ENCODE data around the gene APBB1. TPM values are rescaled to one million over a fixed set of nuclear protein-coding genes. Genes with fewer than 3 reads are reported as not detected.

The APBB1 gene
- total RNA-seq, 1 experiment from 2014 or later: not detected

DNA sequence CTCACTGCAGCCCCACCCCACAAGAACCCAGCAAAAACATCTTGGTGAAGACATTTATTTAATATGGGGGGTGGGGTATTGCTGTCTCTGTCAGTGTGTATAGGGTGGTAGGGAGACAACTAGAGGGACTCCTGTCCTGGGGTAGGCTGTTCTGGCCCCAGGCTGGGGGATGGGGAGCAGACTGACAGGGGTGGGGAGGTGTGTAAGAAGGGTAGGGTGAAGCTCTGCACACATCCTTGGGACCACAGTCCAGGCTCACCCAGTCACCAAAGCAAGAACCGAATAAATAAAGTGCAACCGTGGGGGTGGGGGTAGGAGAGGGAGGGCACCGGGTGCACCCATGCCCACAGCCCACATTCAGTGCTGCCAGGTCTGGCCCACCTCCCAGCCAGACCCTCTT is 29.7 kb upstream of the APBB1 start:
- no peak overlapping the region for H3K4me2 ChIP-seq (ENCODE audit: low read depth, low read length, poor library complexity, severe bottlenecking)
- no peak for DNase-seq
- H3K9ac ChIP-seq (ENCODE audit: low read length): no peak overlapping the region
- H3K4me3 ChIP-seq (ENCODE audit: low read length): no peak overlapping the region
- no peaks in the 10 kb centered on the region for H3K27me3 ChIP-seq (ENCODE audit: low read length)
- H2AFZ ChIP-seq (ENCODE audit: low read length): no peak overlapping the region
- H3K9me2 ChIP-seq (replicated peaks; ENCODE audit: insufficient read depth, low read length): no peaks in the 10 kb centered on the region
- H3K27ac ChIP-seq (ENCODE audit: low read length): no peak overlapping the region
- no peaks in the 10 kb centered on the region for H4K20me1 ChIP-seq (ENCODE audit: insufficient read depth, low read depth, low read length)
- no peaks in the 10 kb centered on the region for H3K36me3 ChIP-seq (ENCODE audit: insufficient read depth, low read length)
- H3K4me1 ChIP-seq (ENCODE audit: low read length): no peaks in the 10 kb centered on the region
- no peaks in the 10 kb centered on the region for H3K79me2 ChIP-seq (ENCODE audit: low read length)
- H3K9me3 ChIP-seq (ENCODE audit: low read length): no peaks in the 10 kb centered on the region

DNA sequence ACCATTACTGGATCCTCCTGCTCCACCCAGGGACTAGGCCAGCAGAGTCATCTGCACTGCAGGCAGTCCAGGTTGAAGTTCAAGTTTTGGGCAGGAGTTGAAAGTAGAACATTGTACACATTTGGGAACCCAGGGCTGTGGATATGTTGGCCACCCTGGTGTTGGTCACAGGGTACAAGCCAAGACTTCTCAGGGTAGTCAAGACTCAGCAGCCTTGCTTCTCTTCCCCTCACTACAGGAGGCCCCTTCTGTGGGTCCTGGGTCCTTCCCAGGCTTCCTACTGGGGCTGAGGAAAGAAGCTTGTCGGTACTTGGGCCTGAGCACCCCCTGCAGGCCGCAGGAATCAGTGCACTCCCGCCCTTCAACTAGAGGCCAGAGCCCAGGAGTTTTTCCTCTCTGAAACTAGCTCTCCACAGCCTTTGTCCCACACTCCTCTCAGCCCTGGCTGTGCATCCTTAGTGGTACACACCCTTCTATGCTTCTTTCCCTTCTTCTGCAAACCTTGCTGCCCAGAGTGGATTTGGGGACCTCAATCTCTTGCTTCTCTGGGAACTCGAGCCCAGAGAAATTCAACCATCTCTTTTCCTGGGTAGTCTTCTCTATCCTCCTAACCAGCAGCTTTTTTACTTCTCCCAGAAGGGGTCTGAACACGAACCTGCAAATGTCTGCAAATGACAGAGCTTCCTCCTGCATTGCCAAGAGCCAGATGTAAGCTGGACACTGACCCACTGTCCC is 24.5 kb upstream of the APBB1 start:
- Histone ChIP-seq H3K9ac (ENCODE audit: low read length) (no peak overlapping the region), H4K20me1 (ENCODE audit: insufficient read depth, low read depth, low read length) (no peaks in the 10 kb centered on the region), H2AFZ (ENCODE audit: low read length) (no peak overlapping the region), H3K36me3 (ENCODE audit: insufficient read depth, low read length) (no peaks in the 10 kb centered on the region), H3K9me3 (ENCODE audit: low read length) (no peaks in the 10 kb centered on the region), H3K9me2 (replicated peaks; ENCODE audit: insufficient read depth, low read length) (no peaks in the 10 kb centered on the region), H3K27me3 (ENCODE audit: low read length) (no peaks in the 10 kb centered on the region), H3K27ac (ENCODE audit: low read length) (no peak overlapping the region), H3K4me3 (ENCODE audit: low read length) (no peak overlapping the region), H3K79me2 (ENCODE audit: low read length) (no peaks in the 10 kb centered on the region), H3K4me1 (ENCODE audit: low read length) (no peaks in the 10 kb centered on the region), H3K4me2 (ENCODE audit: low read depth, low read length, poor library complexity, severe bottlenecking) (no peak overlapping the region)
- DNase-seq: peak; percentile 76

DNA sequence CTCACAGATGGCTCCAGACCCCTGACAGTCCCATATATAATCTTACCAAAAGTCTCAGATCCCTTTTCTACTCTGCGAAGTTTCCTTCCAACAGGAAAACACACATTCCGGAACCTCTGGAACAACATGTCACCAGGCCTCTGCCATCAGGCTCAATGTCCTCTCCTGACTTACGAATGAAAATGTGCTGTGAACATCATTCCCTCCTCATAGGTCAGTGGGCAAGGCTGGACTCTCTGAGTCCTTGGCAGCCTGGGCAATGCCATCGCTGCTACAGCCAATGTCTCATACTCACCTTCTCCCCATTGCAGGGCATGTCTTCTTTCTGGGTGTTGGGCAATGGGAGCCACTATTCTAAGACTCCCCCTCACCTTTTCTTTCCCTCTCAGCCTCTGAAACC is 23.5 kb upstream of the APBB1 start:
- no peak overlapping the region for H3K27ac ChIP-seq (ENCODE audit: low read length)
- H3K27me3 ChIP-seq (ENCODE audit: low read length): no peaks in the 10 kb centered on the region
- no peak for DNase-seq
- H2AFZ ChIP-seq (ENCODE audit: low read length): no peak overlapping the region
- H3K36me3 ChIP-seq (ENCODE audit: insufficient read depth, low read length): no peaks in the 10 kb centered on the region
- H3K9me2 ChIP-seq (replicated peaks; ENCODE audit: insufficient read depth, low read length): no peaks in the 10 kb centered on the region
- no peak overlapping the region for H3K4me2 ChIP-seq (ENCODE audit: low read depth, low read length, poor library complexity, severe bottlenecking)
- H4K20me1 ChIP-seq (ENCODE audit: insufficient read depth, low read depth, low read length): no peaks in the 10 kb centered on the region
- H3K4me3 ChIP-seq (ENCODE audit: low read length): no peak overlapping the region
- no peaks in the 10 kb centered on the region for H3K9me3 ChIP-seq (ENCODE audit: low read length)
- H3K79me2 ChIP-seq (ENCODE audit: low read length): no peaks in the 10 kb centered on the region
- H3K4me1 ChIP-seq (ENCODE audit: low read length): peaks cover 6% of the 10 kb centered on the region
- no peak overlapping the region for H3K9ac ChIP-seq (ENCODE audit: low read length)

DNA sequence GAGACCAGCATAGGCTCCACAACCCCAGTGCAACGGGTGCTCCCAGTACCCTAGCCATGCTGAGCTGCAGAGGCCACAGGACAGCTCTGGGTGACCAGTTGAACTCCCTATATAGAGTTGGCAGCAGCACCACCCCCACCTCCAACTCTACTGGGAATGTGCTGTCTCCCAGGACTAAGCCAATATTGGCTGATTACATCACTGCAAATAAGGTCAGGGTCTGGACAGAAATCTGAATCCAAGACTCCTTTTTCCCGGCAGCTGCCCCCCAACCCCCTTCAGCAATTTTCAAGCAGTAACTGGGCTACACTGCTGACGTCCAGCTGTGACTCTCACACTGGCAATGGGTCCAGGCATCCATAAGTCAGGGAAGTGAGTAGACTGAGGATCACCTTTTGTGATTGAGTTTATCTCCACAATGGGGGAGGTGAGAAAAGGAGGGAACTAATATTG is 22.0 kb upstream of the APBB1 start, which contains the start of gene HPX:
TSS of gene HPX (minus strand) at position 82 of the 453 bp plus-strand sequence. CDS start at position 58, 24 bp downstream.
- Histone ChIP-seq H3K27me3 (ENCODE audit: low read length) (no peaks in the 10 kb centered on the region), H3K9ac (ENCODE audit: low read length) (no peak within 1 kb of the TSS), H3K4me1 (ENCODE audit: low read length) (peaks cover 14% of the 10 kb centered on the region), H3K4me3 (ENCODE audit: low read length) (no peak within 1 kb of the TSS), H3K9me2 (replicated peaks; ENCODE audit: insufficient read depth, low read length) (no peaks in the 10 kb centered on the region), H4K20me1 (ENCODE audit: insufficient read depth, low read depth, low read length) (no peaks in the 10 kb centered on the region), H3K79me2 (ENCODE audit: low read length) (no peaks in the 10 kb centered on the region), H3K36me3 (ENCODE audit: insufficient read depth, low read length) (no peaks in the 10 kb centered on the region), H2AFZ (ENCODE audit: low read length) (no peak within 1 kb of the TSS), H3K27ac (ENCODE audit: low read length) (no peak within 1 kb of the TSS), H3K4me2 (ENCODE audit: low read depth, low read length, poor library complexity, severe bottlenecking) (no peak within 1 kb of the TSS), H3K9me3 (ENCODE audit: low read length) (no peaks in the 10 kb centered on the region)
- no peak for DNase-seq

DNA sequence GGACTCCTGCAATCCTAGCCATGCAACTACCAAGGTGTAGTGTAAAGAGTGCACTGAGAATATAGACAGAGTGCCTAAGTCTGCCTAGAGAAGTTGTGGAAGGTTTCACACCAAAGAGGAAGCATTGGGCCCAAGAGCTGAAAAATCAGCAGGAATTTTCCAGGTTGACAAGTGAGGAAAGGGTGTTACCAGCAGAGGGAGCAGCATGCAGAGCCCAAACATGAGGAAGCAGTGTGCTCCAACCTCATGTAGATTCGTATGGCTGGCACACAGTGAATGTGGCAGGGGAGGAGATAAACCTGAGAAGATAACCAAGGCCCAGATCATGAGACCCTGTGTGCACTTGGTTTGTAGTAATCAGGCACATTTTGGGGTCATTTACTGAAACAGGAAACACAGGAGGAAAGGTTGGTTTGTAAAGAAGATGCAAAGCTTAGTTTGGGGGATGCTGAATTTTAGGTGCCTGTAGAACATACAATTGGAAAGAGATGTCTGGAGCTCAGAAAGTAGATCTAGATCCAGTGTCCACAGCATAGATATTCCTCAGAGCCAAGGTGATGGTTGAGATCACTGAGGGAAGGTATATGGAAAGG is 20.2 kb upstream of the APBB1 start:
- Histone ChIP-seq H3K27ac (ENCODE audit: low read length) (no peak overlapping the region), H3K4me1 (ENCODE audit: low read length) (peaks cover 26% of the 10 kb centered on the region), H3K36me3 (ENCODE audit: insufficient read depth, low read length) (no peaks in the 10 kb centered on the region), H3K27me3 (ENCODE audit: low read length) (no peaks in the 10 kb centered on the region), H3K79me2 (ENCODE audit: low read length) (no peaks in the 10 kb centered on the region), H3K4me2 (ENCODE audit: low read depth, low read length, poor library complexity, severe bottlenecking) (no peak overlapping the region), H3K9ac (ENCODE audit: low read length) (no peak overlapping the region), H3K4me3 (ENCODE audit: low read length) (no peak overlapping the region), H3K9me3 (ENCODE audit: low read length) (no peaks in the 10 kb centered on the region), H4K20me1 (ENCODE audit: insufficient read depth, low read depth, low read length) (no peaks in the 10 kb centered on the region), H2AFZ (ENCODE audit: low read length) (peak overlapping the region; percentile 4; the same call in 1 of the 2 replicates), H3K9me2 (replicated peaks; ENCODE audit: insufficient read depth, low read length) (no peaks in the 10 kb centered on the region)
- DNase-seq: peak; percentile 78

DNA sequence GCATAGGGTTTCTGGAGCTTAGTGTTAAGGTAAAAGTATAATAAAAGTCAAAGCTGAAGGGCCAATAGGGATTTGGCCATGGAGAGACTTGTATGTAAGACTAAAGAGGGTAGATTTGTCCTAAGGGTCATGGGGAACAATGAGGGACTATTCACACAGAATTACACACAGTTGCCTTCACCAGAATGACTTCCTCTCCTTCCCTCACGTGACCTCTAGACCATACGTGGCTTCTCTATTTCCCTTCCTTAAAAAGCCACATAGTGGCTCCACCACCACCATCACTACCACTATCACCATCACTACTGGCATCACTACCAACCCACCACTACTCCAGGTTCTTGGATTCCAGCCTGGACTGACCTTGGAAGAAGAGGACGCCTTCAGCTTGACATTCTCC is 19.1 kb upstream of the APBB1 start:
- Histone ChIP-seq H3K36me3 (ENCODE audit: insufficient read depth, low read length) (no peaks in the 10 kb centered on the region), H2AFZ (ENCODE audit: low read length) (no peak overlapping the region), H3K27me3 (ENCODE audit: low read length) (no peaks in the 10 kb centered on the region), H3K4me2 (ENCODE audit: low read depth, low read length, poor library complexity, severe bottlenecking) (no peak overlapping the region), H4K20me1 (ENCODE audit: insufficient read depth, low read depth, low read length) (no peaks in the 10 kb centered on the region), H3K79me2 (ENCODE audit: low read length) (no peaks in the 10 kb centered on the region), H3K4me1 (ENCODE audit: low read length) (peaks cover 28% of the 10 kb centered on the region), H3K9ac (ENCODE audit: low read length) (no peak overlapping the region), H3K9me3 (ENCODE audit: low read length) (no peaks in the 10 kb centered on the region), H3K4me3 (ENCODE audit: low read length) (no peak overlapping the region), H3K9me2 (replicated peaks; ENCODE audit: insufficient read depth, low read length) (no peaks in the 10 kb centered on the region), H3K27ac (ENCODE audit: low read length) (no peak overlapping the region)
- peak; percentile 46 for DNase-seq

DNA sequence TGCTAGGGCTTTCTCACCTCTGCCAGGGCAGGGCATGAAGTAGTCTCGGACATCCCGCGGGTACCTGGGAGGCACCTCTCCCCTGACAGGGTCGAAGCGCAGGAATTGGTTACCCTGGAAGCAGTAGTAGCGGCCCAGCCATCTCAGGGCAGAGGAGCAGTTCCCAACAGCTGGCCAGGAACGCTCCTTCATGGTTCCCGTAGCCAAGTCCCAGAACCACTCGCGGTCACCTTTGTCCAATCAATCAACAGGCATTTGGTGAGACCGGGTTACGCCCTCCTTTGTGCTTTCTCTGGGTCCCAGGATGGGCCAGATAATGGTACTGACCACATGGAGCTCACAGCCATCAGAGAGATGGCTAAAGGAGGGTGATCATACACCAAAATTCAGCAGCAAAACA is 18.5 kb upstream of the APBB1 start:
- H3K27me3 ChIP-seq (ENCODE audit: low read length): no peaks in the 10 kb centered on the region
- no peak overlapping the region for H3K9ac ChIP-seq (ENCODE audit: low read length)
- H3K4me3 ChIP-seq (ENCODE audit: low read length): no peak overlapping the region
- H3K79me2 ChIP-seq (ENCODE audit: low read length): no peaks in the 10 kb centered on the region
- no peak overlapping the region for H3K4me2 ChIP-seq (ENCODE audit: low read depth, low read length, poor library complexity, severe bottlenecking)
- H2AFZ ChIP-seq (ENCODE audit: low read length): no peak overlapping the region
- H3K36me3 ChIP-seq (ENCODE audit: insufficient read depth, low read length): no peaks in the 10 kb centered on the region
- H3K9me2 ChIP-seq (replicated peaks; ENCODE audit: insufficient read depth, low read length): no peaks in the 10 kb centered on the region
- no peak overlapping the region for H3K27ac ChIP-seq (ENCODE audit: low read length)
- H3K4me1 ChIP-seq (ENCODE audit: low read length): peaks cover 28% of the 10 kb centered on the region
- H4K20me1 ChIP-seq (ENCODE audit: insufficient read depth, low read depth, low read length): no peaks in the 10 kb centered on the region
- no peaks in the 10 kb centered on the region for H3K9me3 ChIP-seq (ENCODE audit: low read length)
- no peak for DNase-seq

DNA sequence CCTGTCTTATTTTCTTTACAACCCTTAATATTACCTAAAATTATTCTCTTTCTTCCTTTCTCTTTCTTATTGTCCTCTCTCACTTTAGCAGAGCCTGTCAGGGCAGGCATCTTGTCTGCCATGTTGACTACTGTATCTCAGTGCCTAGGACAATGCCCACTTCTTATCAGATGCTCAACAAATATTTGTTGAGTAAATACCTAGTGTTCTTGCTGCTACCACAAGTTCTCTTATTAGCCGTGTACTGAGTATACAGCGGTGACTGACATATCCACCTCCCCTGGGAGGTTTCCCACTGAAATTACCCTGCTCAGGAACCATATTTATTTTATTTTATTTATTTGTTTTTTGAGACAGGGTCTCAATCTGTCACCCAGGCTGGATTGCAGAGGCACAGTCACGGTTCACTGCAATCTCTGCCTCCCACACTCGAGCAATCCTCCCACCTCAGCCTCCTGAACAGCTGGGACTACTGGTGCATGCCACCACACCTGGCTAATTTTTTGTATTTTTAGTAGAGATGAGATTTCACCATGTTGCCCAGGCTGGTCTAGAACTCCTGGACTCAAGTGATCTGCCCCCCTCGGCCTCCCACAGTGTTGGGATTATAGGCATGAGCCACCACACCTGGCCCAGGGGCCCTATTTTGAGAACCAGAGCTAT is 15.2 kb upstream of the APBB1 start:
- H3K27me3 ChIP-seq (ENCODE audit: low read length): no peaks in the 10 kb centered on the region
- no peak overlapping the region for H3K4me2 ChIP-seq (ENCODE audit: low read depth, low read length, poor library complexity, severe bottlenecking)
- H3K79me2 ChIP-seq (ENCODE audit: low read length): no peaks in the 10 kb centered on the region
- no peaks in the 10 kb centered on the region for H3K36me3 ChIP-seq (ENCODE audit: insufficient read depth, low read length)
- peaks cover 28% of the 10 kb centered on the region for H3K4me1 ChIP-seq (ENCODE audit: low read length)
- H3K27ac ChIP-seq (ENCODE audit: low read length): no peak overlapping the region
- H3K9me2 ChIP-seq (replicated peaks; ENCODE audit: insufficient read depth, low read length): no peaks in the 10 kb centered on the region
- H4K20me1 ChIP-seq (ENCODE audit: insufficient read depth, low read depth, low read length): no peaks in the 10 kb centered on the region
- H3K4me3 ChIP-seq (ENCODE audit: low read length): no peak overlapping the region
- H3K9ac ChIP-seq (ENCODE audit: low read length): no peak overlapping the region
- H3K9me3 ChIP-seq (ENCODE audit: low read length): no peaks in the 10 kb centered on the region
- H2AFZ ChIP-seq (ENCODE audit: low read length): no peak overlapping the region
- no peak for DNase-seq

All from Karpas-422 (cell line).